T-helper 2 cell (primary cell): ENCODE data around the gene FPR3.
A peak's percentile ranks its signal among the peaks of the same experiment; 100 is the strongest.
"Not testable (repeated sequence)": the region's sequence is repeated elsewhere in the genome, so short reads cannot be mapped to it uniquely, and the experiment has no call there.

Experiments
- DNase-seq, 5 experiments: peaks; one replicate each; pipeline versions ENCODE4 v3.0.0 to v3.0.0-alpha.2; 2012 to 2022
- total RNA-seq, 2 donors: gene quantifications; one replicate each; lab custom pipeline; 2026; lab: John Stamatoyannopoulos, UW

The FPR3 gene, protein sequence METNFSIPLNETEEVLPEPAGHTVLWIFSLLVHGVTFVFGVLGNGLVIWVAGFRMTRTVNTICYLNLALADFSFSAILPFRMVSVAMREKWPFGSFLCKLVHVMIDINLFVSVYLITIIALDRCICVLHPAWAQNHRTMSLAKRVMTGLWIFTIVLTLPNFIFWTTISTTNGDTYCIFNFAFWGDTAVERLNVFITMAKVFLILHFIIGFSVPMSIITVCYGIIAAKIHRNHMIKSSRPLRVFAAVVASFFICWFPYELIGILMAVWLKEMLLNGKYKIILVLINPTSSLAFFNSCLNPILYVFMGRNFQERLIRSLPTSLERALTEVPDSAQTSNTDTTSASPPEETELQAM
- total RNA-seq: 0 reads per million in 2 donors

DNA sequence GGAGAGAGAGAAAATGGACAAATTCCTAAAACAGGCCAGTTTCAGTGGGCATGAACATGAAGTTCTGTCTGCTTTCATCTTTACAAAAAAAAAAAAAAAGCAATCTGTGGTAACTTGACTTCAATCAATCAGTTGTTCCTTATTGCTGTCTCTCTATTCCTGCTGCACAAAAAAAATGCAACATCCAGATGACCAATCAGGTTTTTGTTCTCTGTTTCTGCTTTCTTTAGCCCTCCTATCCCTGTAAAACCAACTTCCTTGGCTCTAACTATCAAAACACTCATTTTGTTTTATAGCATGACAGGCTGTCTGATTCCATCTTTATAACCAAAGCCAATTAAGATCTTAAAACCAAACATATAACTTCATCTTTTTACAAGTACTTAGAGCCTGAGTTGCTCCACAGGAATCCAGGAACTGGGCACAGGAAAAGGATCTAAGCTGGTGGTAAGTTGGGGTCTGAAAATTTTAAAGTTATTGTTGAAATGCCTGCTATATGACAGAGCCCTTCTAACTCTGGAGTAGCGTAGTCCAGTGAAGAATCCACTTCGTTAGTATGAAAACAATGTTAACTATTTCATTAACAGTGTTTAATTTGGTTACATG lies at the start of gene FPR3:
Gene FPR3 (plus strand): TSS at position 273 of the 606 bp plus-strand sequence. CDS start 28,592 bp downstream, outside the sequence.
- DNase-seq: no peak

DNA sequence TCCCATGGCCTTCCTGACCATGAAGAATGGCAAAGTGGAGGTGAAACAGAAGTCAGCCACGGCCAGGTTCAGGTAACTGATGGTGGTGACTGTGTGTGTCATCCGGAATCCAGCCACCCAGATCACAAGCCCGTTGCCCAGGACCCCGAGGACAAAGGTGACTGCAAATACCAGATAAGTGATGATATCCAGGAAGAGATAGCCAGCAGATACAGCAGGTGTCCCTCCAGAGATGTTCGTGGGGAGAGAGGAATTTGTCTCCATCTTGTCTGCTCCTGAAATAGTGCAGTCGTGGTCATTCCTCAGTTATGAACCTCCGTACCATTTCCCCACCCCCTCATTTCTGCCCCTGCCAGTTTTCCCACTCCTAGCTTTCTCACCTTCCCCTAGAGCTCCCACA lies 48.2 kb upstream of the FPR3 start:
- no peak for DNase-seq

DNA sequence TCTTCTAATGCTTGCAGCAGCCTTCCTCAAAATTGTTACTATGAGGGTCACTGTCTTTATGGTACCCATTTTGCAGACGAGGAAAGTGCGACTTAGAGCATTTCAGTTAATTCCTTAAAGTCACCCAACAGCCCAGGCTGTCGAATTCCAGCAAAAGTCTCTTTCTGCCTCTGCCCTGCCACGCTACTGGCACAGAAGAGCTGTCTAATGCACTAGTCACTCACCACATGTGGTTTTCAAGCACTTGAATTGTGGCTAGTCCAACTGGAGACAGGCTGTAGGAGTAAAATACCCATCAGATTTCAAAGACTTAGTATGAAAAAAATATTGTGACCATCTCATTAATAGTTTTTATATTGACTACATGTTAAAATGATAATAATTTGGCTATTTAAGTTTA lies 45.0 kb upstream of the FPR3 start:
- DNase-seq: no peak

DNA sequence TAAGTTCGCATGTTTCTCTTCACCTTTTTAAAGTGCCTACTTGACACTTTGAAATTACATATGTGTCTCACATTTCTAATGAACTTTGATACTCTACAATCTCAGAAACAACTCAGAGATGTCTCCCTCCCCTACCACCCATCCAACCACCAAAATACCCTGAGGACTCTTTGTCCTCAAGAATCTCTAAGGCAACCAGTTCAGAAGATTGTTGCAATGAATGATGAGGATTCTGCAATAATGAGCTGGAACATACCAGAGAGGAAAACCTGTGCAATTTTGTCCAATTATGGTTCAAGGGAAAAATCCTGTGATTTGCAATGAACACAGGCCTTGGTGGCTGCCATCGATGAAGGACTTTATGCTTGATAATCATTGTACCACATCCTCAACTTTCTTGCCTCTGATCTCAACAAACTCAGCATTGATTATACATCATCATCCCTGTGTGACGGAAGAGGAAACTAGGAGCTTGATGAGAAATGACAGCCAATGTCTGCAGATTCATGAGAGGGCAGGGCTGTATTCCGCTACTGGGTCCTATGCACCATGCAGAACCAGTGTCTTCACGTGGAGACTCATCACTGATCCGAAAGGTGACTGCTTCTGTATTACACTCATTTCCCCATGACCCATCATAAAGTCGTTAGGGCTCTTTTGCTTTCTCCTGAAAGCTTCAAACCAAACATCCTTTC lies 44.4 kb upstream of the FPR3 start:
- DNase-seq: no peak

DNA sequence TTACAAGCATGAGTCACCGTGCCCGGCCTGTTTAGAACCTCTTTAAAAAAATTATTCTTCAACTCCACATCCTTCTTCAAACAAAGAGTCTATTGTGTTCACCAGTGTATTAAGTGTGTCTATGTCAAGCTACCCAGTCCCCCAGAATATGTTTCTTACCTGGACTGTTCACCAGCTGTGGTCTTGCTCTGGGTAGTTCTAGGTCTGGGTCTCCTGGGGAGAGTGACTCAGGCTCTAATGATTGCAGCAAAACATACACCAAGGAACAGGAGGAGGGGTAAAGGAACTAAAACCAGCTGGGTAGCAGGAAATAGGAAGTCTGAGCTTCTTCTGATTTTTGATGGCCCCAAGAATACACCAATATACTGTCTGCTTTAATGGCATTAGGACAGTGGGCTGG lies 43.3 kb upstream of the FPR3 start, which contains the start of gene FPR1:
Gene FPR1 (minus strand): TSS at position 224 of the 400 bp plus-strand sequence. CDS start 4,884 bp downstream, outside the sequence.
- DNase-seq: no peak

DNA sequence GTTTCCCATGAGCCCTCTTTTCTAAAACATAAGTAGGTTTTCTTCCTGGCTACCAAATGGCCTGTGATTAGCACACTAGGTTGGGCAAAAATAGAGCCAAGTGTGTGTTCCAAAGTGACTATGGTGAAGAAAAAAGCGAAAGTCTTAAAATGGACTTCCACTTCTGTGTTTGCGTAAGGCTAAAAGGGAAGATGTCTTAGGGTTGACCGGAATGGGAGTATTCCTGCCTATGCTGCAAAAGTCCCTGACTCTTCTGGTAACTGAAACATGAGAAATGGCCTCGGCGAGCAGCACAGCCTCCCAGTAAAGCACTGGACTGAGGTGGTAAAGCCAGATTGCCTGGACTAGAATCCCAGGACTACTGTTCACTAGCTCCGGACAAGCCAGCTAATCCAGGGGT lies 40.8 kb upstream of the FPR3 start:
- no peak for DNase-seq

DNA sequence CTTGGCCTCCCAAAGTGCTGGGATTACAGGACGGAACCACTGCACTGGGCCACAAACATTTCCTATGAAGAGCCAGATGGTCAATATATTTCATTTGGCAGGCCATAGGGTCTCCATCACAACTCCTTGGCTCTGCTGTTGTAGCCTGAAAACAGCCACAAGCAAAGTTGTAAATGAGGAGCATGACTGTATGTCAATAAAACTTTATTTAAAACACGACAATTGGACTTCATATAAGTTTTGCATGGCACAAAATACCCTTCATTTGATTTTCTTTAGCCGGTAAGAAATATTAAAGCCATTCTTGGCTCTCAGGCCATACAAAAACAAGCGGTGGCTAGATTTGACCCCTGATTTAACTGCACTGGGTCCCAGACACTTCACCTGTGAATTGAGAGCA lies 40.2 kb upstream of the FPR3 start:
- DNase-seq: no peak

DNA sequence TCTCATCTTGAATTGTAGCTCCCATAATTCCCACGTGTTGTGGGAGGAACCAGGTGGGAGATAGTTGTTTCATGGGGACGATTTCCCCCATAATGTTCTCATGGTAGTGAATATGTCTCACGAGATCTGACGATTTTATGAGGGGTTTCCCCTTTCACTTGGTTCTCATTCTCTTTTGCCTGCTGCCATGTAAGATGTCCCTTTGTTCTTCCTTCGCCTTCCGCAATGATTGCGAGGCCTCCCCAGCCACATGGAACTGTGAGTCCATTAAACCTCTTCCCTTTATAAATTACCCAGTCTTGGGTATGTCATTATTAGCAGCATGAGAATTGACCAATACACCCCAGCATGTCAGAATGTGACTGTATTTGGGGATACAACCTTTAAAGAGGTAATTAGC lies 39.4 kb upstream of the FPR3 start:
- DNase-seq: no peak

DNA sequence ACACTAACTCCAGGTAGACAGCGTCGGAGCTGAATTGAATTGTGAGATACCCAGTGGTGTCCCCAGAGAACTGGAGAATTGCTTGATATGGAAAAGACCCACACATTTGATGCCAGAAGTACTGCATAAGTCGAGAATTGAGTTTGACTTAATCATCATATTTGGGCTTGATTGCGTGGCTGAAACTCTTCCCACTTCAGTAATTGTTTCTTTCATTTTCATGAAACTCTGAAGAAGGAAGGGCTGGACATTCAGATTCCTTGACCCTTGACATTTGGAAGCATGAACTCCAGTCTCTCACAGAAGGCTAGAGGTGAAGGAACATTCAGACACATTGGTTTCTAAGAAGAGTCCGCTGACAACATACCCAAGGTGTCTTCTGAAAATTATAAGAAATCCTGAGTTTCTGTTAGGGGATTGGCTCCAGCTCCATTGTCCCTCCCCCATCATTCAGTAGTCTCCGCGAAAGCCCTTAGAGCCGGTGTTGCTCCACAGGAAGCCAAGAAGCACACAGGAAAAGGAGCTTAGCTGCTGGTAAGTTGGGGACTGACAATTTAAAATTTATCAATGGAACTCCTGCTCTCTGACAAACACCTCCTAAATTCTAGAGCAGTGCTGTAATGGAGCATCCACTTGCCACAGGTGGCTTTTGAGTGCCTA lies 34.1 kb upstream of the FPR3 start, which contains the start of gene FPR2:
Gene FPR2 (plus strand): TSS at position 484 of the 660 bp plus-strand sequence. CDS start 7,479 bp downstream, outside the sequence.
- DNase-seq: no peak

DNA sequence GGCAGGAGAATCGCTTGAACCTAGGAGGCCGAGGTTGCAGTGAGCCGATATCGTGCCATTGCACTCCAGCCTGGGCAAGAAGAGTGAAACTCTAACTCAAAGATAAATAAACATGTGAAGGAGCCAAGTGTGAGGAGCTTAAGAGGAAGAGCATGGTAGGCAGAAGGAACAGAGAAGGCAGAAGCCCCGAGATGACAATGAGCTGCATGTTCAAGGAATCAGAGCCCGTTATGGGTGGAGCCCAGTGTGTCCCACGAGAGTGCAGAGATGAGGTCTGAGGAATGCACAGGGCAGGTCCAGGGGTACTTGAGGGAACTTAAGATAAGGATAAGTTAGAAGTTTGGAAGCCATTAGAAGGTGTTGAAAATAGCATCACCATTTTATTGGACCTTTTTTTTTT lies 33.3 kb upstream of the FPR3 start:
- DNase-seq: no peak

DNA sequence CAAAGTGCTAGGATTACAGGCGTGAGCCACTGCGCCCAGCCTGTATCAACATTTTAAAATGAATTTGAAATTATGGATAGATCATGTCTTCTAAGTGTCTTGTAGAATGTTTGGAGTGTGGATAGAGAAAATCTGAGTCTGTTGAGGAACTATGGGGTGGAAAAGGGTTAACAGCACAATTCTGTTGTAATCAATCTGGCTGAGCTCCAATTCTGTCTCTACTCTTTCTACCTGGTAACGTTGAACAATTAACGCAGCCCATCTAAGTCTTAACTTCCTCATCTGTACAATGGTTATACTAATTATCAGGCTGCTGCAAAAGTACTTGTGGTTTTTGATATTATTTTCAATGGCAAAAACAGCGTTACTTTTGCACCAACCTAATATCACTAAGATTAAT lies 29.9 kb upstream of the FPR3 start:
- no peak for DNase-seq

DNA sequence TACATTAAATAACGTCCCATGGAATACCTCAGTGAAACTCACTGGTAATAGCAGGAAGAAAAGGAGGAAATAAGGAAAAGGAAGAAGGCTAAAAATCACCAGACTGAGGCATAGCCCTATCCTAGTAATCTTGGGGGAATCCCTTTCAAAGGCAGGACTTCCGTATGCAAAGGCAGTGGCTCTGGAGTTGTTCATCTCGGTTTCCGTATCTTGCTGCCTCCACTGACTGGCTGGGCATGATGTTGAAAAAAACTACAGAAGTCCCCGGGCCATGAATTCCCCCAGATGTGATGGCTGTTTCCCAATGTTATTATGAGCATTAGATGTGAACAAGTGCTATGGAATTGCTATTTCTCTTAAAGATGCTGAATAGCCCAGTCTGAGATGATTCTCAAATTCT lies 28.5 kb upstream of the FPR3 start:
- no peak for DNase-seq

DNA sequence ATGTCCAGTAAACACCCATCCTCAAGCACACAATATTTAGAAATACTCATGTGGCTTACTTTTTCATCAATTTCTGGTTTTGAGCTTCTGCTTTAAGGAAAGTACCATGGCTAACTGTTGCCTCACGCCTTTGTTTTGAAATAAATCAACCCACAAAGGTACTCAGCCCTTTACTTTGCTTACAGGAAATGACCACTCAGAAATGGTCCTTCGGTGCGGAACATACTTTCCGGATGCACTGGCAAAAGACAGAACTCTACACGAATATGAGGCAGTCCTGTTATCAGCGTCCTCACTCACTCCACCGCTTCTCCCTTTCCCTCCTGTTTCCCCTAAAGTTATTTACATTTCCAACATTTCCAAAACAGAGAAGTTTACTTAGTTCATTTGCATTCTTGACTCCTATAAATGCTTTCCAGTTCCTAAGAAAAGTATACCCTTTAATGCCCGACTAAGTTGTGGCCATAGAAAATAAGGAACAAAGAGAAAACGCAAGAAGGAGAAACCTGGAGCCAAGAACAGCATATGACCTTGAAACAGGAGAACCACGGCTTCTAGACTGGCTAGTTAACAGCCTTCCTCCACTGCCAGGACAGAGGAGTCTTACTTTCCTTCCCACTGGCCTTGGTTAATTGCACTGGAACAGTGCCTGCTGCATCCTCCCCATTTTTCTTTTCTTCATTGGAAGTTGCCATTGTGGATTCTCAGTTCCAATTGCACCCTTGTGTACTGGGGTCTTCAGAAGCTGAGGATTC lies 23.4 kb upstream of the FPR3 start:
- DNase-seq: no peak

DNA sequence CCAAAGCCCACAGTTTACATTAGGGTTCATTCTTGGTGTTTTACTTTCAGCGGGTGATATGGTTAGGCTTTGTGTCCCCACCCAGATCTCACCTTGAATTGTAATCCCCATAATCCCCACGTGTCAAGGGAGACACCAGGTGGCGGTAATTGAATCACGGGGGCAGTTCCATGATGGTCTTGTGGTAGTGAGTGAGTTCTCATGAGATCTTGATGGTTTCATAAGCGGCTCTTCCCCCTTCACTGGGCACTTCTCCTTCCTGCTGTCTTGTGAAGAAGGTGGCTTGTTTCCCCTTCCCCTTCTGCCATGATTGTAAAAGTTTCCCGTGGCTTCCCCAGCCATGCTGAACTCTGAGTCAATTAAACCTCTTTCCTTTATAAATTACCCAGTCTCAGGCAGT lies 22.0 kb upstream of the FPR3 start:
- no peak for DNase-seq

DNA sequence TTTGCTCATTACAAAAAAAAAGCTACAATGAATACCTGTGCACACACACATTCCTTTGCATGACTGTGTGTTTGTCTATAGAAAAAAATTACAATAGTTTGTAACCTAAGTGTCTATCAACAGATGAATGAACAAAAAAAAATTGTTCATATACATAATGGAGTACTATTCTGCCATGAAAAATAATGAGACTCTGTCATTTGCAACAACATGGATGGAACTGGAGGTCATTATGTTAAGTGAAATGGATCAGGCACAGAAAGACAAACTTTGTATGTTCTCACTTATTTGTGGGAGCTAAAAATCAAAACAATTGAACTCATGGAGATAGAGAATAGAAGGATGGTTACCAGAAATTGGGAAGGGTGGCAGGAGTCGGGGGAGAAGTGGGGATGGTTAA lies 18.4 kb upstream of the FPR3 start:
- DNase-seq: not testable (repeated sequence)

DNA sequence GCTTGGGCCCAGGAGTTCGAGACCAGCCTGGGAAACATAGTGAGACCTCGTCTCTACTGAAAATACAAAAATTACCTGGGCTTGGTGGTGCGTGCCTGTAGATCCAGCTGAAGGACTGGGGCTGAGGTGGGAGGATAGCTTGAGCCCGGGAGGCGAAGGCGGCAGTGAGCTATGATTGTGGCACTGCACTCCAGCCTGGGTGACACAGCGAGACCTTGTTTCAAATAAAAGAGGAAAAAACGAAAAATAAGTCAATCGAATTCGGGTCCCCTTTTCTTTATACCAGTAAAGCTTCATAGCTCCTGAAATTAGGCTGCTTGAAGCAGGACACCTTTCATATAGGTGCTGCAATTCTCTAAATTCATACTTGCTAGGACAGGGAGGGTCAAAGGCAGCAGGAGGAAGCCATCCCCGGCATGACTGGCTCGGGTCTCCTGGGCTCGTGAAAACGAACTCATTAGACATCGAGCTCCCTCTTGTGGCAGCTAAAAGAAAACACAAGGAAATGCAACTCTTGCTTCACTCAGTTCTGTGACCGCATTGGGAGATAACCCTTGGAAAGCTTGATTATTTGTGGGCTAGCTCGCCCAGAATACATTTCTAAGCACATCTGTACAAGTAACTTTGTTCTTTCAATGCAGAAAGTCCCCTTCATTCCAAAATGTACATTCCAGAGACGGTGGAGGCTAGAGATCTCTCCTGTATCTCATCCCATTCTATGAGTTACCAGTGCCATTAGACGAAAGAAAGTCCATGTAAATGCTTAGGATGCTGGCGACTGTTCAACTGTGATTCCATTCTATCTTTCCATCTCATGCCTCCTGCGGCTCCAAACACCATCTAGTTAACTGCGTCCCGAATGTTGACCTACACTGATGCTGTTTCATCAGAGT lies 17.1 kb upstream of the FPR3 start:
- DNase-seq: peak in 2 of 5 experiments; percentile 6 to 66

DNA sequence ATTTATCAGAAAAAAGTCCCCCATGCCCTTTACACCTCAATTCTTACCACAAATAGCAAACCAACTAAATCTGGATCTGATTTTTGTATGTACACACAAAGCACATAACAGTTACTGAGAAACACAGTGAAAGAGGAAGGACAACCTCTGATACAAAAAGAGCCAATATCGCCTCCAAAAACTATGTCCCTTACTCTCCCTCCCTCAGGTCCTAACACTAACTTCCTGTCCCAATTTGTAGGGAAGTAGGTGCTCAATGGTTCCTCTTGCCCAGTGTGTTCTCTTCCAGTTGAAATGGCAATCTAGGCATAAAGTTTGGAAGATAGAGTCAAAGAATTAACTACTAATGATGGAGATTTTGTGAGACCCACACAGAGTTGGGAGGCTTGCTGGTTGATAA lies 15.8 kb upstream of the FPR3 start:
- DNase-seq: no peak

DNA sequence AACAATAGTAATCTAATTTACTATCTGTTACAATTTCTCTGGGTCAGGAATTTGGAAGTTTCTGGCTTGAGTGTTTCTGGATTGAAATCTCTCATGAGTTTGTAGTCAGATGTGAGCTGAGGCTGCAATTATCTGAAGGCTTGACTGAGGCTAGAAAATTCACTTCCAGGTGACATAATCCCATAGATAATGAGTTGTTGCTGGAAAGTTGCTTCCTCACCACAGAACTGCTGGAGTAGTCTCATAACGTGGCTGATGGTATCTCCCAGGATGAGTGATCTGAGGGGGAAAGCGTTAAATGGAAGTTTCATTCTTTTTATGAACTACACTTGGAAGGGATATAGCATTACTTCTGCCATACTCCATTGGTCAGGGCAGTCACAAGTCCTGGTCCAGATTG lies 15.3 kb upstream of the FPR3 start:
- no peak for DNase-seq

DNA sequence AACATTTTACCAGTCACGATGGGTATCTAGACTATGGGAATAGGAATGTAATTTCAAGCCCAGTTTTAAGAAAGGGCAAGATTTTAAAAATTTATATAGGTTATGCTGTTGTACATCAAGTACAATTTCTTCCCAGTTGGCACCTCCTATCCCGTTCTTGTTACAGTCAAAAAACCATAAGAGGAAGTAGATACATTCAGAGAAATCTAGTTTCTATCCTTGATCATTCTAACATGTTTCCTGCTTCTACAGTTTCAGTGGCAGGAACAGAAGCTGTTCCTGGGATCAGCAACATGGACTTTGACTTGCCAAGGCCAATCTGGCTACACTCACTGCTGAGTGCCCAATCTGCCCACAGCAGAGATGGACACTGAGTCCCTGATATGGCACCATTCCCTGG lies 14.7 kb upstream of the FPR3 start:
- DNase-seq: no peak

DNA sequence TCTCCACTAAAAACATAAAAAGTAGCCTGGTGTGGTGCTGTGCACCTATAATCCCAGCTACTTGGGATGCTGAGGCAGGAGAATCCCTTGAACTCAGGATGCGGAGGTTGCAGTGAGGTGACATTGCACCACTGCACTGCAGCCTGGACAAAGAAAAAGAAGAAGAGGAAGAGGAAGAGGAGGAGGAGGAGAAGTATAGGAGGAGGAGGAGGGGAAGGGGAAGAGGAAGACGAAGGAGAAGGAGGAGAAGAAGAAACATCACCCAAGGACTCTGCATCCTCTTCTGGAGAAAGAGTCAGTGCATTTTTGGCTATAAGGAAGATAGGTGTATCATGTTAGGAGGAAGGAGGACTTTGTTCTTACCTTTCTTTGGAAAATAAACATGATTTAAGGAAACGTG lies 13.0 kb upstream of the FPR3 start:
- DNase-seq: no peak

DNA sequence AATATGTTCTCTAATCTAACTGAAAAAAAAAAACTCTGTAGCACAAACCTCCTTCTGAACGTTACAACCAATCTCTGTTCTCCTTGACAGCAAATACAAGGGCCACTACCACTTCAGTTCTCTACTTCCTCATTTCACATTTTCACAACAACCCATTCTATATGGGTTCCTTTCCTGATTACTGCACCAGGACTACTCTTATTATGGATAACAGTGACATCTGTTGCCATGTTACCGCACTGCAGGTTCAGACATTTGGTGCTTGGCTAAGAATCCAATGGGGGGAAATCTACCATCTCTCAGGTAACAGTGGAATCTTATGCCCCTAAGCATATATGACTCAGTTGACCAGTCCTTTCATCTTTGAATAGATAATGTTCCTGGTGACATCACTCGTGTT lies 11.6 kb upstream of the FPR3 start:
- no peak for DNase-seq
